ENCODE measurements around the gene NEGR1. TPM values are rescaled to one million over a fixed set of nuclear protein-coding genes. Genes with fewer than 3 reads are reported as not detected.

The NEGR1 gene
- total and polyA plus RNA-seq, 2 donors (not counting 3 experiments of a cell fraction or from before 2014, with no cell fraction given), result 6.8 to 21.8 TPM

GRCh38 chr1:72182859-72183258 is 99.5 kb downstream of the NEGR1 start:
- DNase-seq (ENCODE audit: low read depth, low spot score) (no peak), FAIRE-seq (no peak)
- Histone ChIP-seq H3K9ac (replicated peaks; ENCODE audit: extremely low read depth, insufficient read depth, low read length) (no peak overlapping the region), H3K9me3 (replicated peaks; ENCODE audit: control insufficient read depth, insufficient read depth, low read length) (no peaks in the 10 kb centered on the region), H3K9me1 (replicated peaks; ENCODE audit: control insufficient read depth, extremely low read depth, insufficient read depth, low read length) (no peaks in the 10 kb centered on the region), H3K79me2 (ENCODE audit: control insufficient read depth, insufficient read depth, low read length) (no peaks in the 10 kb centered on the region), H3K4me1 (ENCODE audit: control insufficient read depth, extremely low read depth, insufficient read depth, low read length) (no peaks in the 10 kb centered on the region), H4K20me1 (replicated peaks; ENCODE audit: control insufficient read depth, extremely low read depth, insufficient read depth, low read length) (no peaks in the 10 kb centered on the region), H2AFZ (ENCODE audit: low read depth, low read length) (no peak overlapping the region), H3K4me3 (replicated peaks in 1 of 3; ENCODE audit: insufficient read depth in 1 of 3, low read depth in 1 of 3, low read length in 3 of 3) (no peak overlapping the region), H3K36me3 (ENCODE audit: control insufficient read depth in 2 of 2, extremely low read depth in 1 of 2, insufficient read depth in 2 of 2, low read length in 2 of 2) (no peaks in the 10 kb centered on the region), H3K27ac (ENCODE audit: insufficient read depth, low read depth, low read length) (no peak overlapping the region), H3K27me3 (ENCODE audit: control insufficient read depth in 2 of 2, insufficient read depth in 2 of 2, low read length in 2 of 2) (no peaks in the 10 kb centered on the region), H3K4me2 (ENCODE audit: insufficient read depth, low read length) (no peak overlapping the region)
- BruUV-seq (replicated peaks), result no TSS peak
- TF ChIP-seq GATA2 (IDR thresholded peaks at IDR 0.05; ENCODE audit: insufficient read depth, insufficient read length, low read depth, low read length) (no peak), FOS (IDR thresholded peaks at IDR 0.05; ENCODE audit: borderline replicate concordance, insufficient read depth, low read length) (no peak), POLR2A (IDR thresholded peaks at IDR 0.05; ENCODE audit: low read depth, low read length) (no peak), MAX (IDR thresholded peaks at IDR 0.05; ENCODE audit: insufficient read depth, insufficient read length) (no peak), CTCF (IDR thresholded peaks at IDR 0.05; ENCODE audit: extremely low read depth in 1 of 2, insufficient read depth in 1 of 2, low read depth in 1 of 2, low read length in 2 of 2) (no peak), EZH2 (IDR thresholded peaks at IDR 0.05; ENCODE audit: borderline replicate concordance, low read depth, low read length, severe bottlenecking) (no peak), JUN (IDR thresholded peaks at IDR 0.05; ENCODE audit: borderline replicate concordance, insufficient read depth, insufficient read length, low read depth) (no peak), MYC (IDR thresholded peaks at IDR 0.05; ENCODE audit: low read depth, low read length) (no peak), POLR2AphosphoS5 (IDR thresholded peaks at IDR 0.05; ENCODE audit: insufficient read depth, low read depth, low read length) (no peak)
- dilution Hi-C loops (cut with MboI; ENCODE audit: extremely low pct_ligation_motif_present, low sequenced_read_pairs) (no loop called here), intact Hi-C loops (cut with micrococcal nuclease) (loop anchor here (10.0 kb wide), 1 partner anchor 1492 kb away; no protein-coding TSS in a partner anchor)
- ChIA-PET CTCF (interaction anchor here (1.5 to 2.4 kb wide), 6 partner anchors 11 to 1089 kb away, joined by 3 to 11 read pairs (median 8); no protein-coding TSS in a partner anchor), POLR2A (no interaction called here)
